Measurements from ENCODE around the gene RFX8. TPM values are rescaled to one million over a fixed set of nuclear protein-coding genes. Genes with fewer than 3 reads are reported as not detected.

Gene RFX8
- total and polyA plus RNA-seq, 9 of the 15 experiments (the other 6 are each of a cell fraction or from before 2014, with no cell fraction given), result not detected

GRCh38 chr2:101351207-101351606 lies 123.7 kb downstream of the RFX8 start:
- no peak overlapping the region for H2AFZ ChIP-seq (ENCODE audit: low read depth, low read length)
- no peak overlapping the region for H3K9ac ChIP-seq (ENCODE audit: insufficient read depth in 1 of 2, low read depth in 2 of 2, low read length in 2 of 2)
- peaks cover 7 to 35% of the 10 kb centered on the region in 2 experiments; a peak in 3 of 5 replicates for H3K27me3 ChIP-seq (ENCODE audit: control insufficient read depth in 2 of 2, insufficient read depth in 2 of 2, low read length in 2 of 2)
- TF ChIP-seq SNAPC5 (CRISPR knock-in tag; IDR thresholded peaks at IDR 0.05) (no peak), NR2F6 (CRISPR knock-in tag; IDR thresholded peaks at IDR 0.05) (no peak), MAZ (CRISPR knock-in tag; conservative IDR thresholded peaks at IDR 0.05 in 1 of 2, IDR thresholded peaks at IDR 0.05 in 1 of 2) (no peak), ZNF586 (CRISPR knock-in tag; conservative IDR thresholded peaks at IDR 0.05) (no peak), TFAP4 (CRISPR knock-in tag; IDR thresholded peaks at IDR 0.05; ENCODE audit: borderline replicate concordance) (no peak)
- H3K4me3 ChIP-seq, result no peak overlapping the region
- BruUV-seq (replicated peaks), result no TSS peak
- H3K27ac ChIP-seq (ENCODE audit: extremely low read depth, low read depth, low read length), result no peak overlapping the region
- in situ Hi-C loops (cut with MboI), result no loop called here
- FAIRE-seq (no peak), DNase-seq (ENCODE audit: extremely low read depth in 1 of 4, low spot score in 3 of 4) (no peak), ATAC-seq (no peak)
- no peaks in the 10 kb centered on the region for H3K9me1 ChIP-seq (ENCODE audit: control insufficient read depth, insufficient read depth, low read length)
- H4K20me1 ChIP-seq (replicated peaks; ENCODE audit: control insufficient read depth, insufficient read depth, low read length), result no peaks in the 10 kb centered on the region
- WGBS (ENCODE audit: insufficient coverage, low coverage, missing lambda C conversion rate), result 1% methylated on average over 7 of the region's 7 CpGs
- intact Hi-C loops (cut with micrococcal nuclease), result no loop called here
- POLR2A ChIA-PET, result interaction anchor here (0.7 kb wide), 2 partner anchors 42 to 43 kb away, joined by 3 read pairs; partner anchors contain the start of gene RNF149
- CTCF ChIA-PET (ENCODE audit: low intra/inter-chr PET ratio), result no interaction called here
- no peak overlapping the region for H3K4me2 ChIP-seq (ENCODE audit: insufficient read depth, low read length)
- peaks cover 0 to 4% of the 10 kb centered on the region in 2 experiments; a peak in 1 of 5 replicates for H3K4me1 ChIP-seq (replicated peaks in 1 of 2; ENCODE audit: control insufficient read depth in 2 of 2, insufficient read depth in 2 of 2, low read length in 2 of 2)
- H3K9me3 ChIP-seq (replicated peaks; ENCODE audit: control insufficient read depth, insufficient read depth, low read depth, low read length), result no peaks in the 10 kb centered on the region
- H3K36me3 ChIP-seq (ENCODE audit: control insufficient read depth, insufficient read depth, low read length), result no peaks in the 10 kb centered on the region
- H3K79me2 ChIP-seq (ENCODE audit: control insufficient read depth, insufficient read depth, low read length), result no peaks in the 10 kb centered on the region

Measured in K562 (cell line).